WTC11 (cell line): ENCODE measurements around the gene PLEKHG7. TPM values are rescaled to one million over a fixed set of nuclear protein-coding genes. Genes with fewer than 3 reads are reported as not detected.

Experiments used
- ATAC-seq: fragments of 200-7000 bp; cut with Tn5 transposase; 2 replicates; pipeline ENCODE4 v1.10.0; 2021; ENCODE audit warnings: mild to moderate bottlenecking, moderate library complexity
- CTCF ChIA-PET: fragments of 300-600 bp; sonication (Branson Sonifier 250); formaldehyde crosslinking; loops from one replicate; lab custom pipeline; 2021; ENCODE audit warnings: antibody characterized with exemption; lab: Charles Lee
- POLR2A ChIA-PET: fragments of 350-600 bp; sonication (Branson Sonifier 250); formaldehyde crosslinking; loops from one replicate; lab custom pipeline; 2021; ENCODE audit warnings: antibody characterized with exemption; lab: Charles Lee
- DNase-seq: peaks from one replicate; pipeline ENCODE4 v3.0.0; 2021; ENCODE audit warnings: low spot score
- H3K27ac Mint-ChIP-seq: 2 replicates; pipeline ENCODE4 v1.8.0; 2021; ENCODE audit warnings: mixed read lengths
- H3K27me3 Mint-ChIP-seq: 2 replicates; pipeline ENCODE4 v1.8.0; 2021; ENCODE audit warnings: low read depth, mild to moderate bottlenecking, moderate library complexity, mixed read lengths
- H3K36me3 Mint-ChIP-seq: 2 replicates; pipeline ENCODE4 v1.8.0; 2021; ENCODE audit warnings: mixed read lengths
- H3K4me1 Mint-ChIP-seq: 2 replicates; pipeline ENCODE4 v1.8.0; 2022; ENCODE audit warnings: mixed read lengths
- H3K4me3 Mint-ChIP-seq: 2 replicates; pipeline ENCODE4 v1.8.0; 2021; ENCODE audit warnings: mild to moderate bottlenecking, moderate library complexity, mixed read lengths
- H3K9me3 Mint-ChIP-seq: 2 replicates; pipeline ENCODE4 v1.8.0; 2021; ENCODE audit warnings: mixed read lengths
- ATF1 ChIP-seq: sonication (generic); formaldehyde crosslinking; IDR thresholded peaks from 2 replicates; pipeline ENCODE4 v1.8.1; 2023; ENCODE audit warnings: mild to moderate bottlenecking, moderate library complexity, missing genetic modification reagents
- FOXK1 ChIP-seq: sonication (generic); formaldehyde crosslinking; IDR thresholded peaks from 2 replicates; pipeline ENCODE4 v1.8.0; 2022; ENCODE audit warnings: mild to moderate bottlenecking, moderate library complexity, missing genetic modification reagents
- GTF2I ChIP-seq: fragments of 250-450 bp; sonication (Bioruptor Pico); conservative IDR thresholded peaks from 2 replicates; pipeline ENCODE4 v1.4.0; 2021; ENCODE audit warnings: mild to moderate bottlenecking
- NR2C2 ChIP-seq: sonication (generic); formaldehyde crosslinking; IDR thresholded peaks from 2 replicates; pipeline ENCODE4 v1.8.0; 2022; ENCODE audit warnings: mild to moderate bottlenecking, missing genetic modification reagents
- NR3C1 ChIP-seq: sonication (generic); formaldehyde crosslinking; conservative IDR thresholded peaks from 2 replicates; pipeline ENCODE4 v1.8.1; 2023; ENCODE audit warnings: low read depth, mild to moderate bottlenecking, missing genetic modification reagents
- TCF7 ChIP-seq: sonication (generic); formaldehyde crosslinking; IDR thresholded peaks from 2 replicates; pipeline ENCODE4 v1.8.0; 2022; ENCODE audit warnings: mild to moderate bottlenecking, low read depth, missing genetic modification reagents, moderate library complexity
- ZNF138 ChIP-seq: sonication (generic); formaldehyde crosslinking; conservative IDR thresholded peaks from 2 replicates; pipeline ENCODE4 v1.8.1; 2022; ENCODE audit warnings: mild to moderate bottlenecking, moderate library complexity, missing genetic modification reagents
- ZNF219 ChIP-seq: sonication (generic); formaldehyde crosslinking; IDR thresholded peaks from 2 replicates; pipeline ENCODE4 v1.8.0; 2023; ENCODE audit warnings: missing genetic modification reagents, mild to moderate bottlenecking, borderline replicate concordance
- total RNA-seq: library from RNA; stranded (reverse); gene quantifications from 3 replicates; pipeline ENCODE4 v1.2.3, GENCODE V29; 2021
- TF ChIP-seq, protein P1 (sequence below): sonication (generic); formaldehyde crosslinking; IDR thresholded peaks from 2 replicates; pipeline ENCODE4 v1.8.1; 2022; ENCODE audit warnings: missing genetic modification reagents, borderline replicate concordance
- TF ChIP-seq, protein P2 (sequence below): fragments of 250-450 bp; sonication (Bioruptor Pico); IDR thresholded peaks from 2 replicates; pipeline ENCODE4 v1.9.0; 2021; ENCODE audit warnings: moderate library complexity, mild to moderate bottlenecking, inconsistent platforms, borderline replicate concordance
- TF ChIP-seq, protein P3 (sequence below): sonication (generic); formaldehyde crosslinking; IDR thresholded peaks from 2 replicates; pipeline ENCODE4 v1.8.1; 2023; ENCODE audit warnings: mild to moderate bottlenecking, missing genetic modification reagents, borderline replicate concordance
- TF ChIP-seq, protein P4 (sequence below): fragments of 250-450 bp; sonication (Bioruptor Pico); IDR thresholded peaks from 2 replicates; pipeline ENCODE4 v1.9.0; 2021; ENCODE audit warnings: mild to moderate bottlenecking, borderline replicate concordance
- TF ChIP-seq, protein P5 (sequence below): sonication (generic); formaldehyde crosslinking; IDR thresholded peaks from 2 replicates; pipeline ENCODE4 v1.8.0; 2023; ENCODE audit warnings: mild to moderate bottlenecking, missing genetic modification reagents
- TF ChIP-seq, protein P6 (sequence below): sonication (generic); formaldehyde crosslinking; conservative IDR thresholded peaks from 2 replicates; pipeline ENCODE4 v1.8.1; 2022; ENCODE audit warnings: mild to moderate bottlenecking, missing genetic modification reagents
- TF ChIP-seq, protein P7 (sequence below): sonication (generic); formaldehyde crosslinking; IDR thresholded peaks from 2 replicates; pipeline ENCODE4 v1.8.0; 2022; ENCODE audit warnings: mild to moderate bottlenecking, missing genetic modification reagents
- TF ChIP-seq, protein P8 (sequence below): fragments of 250-450 bp; sonication (Bioruptor Pico); IDR thresholded peaks from 2 replicates; pipeline ENCODE4 v1.9.0; 2021; ENCODE audit warnings: mild to moderate bottlenecking
- TF ChIP-seq, protein P9 (sequence below): sonication (generic); formaldehyde crosslinking; IDR thresholded peaks from 2 replicates; pipeline ENCODE4 v1.8.0; 2022; ENCODE audit warnings: mild to moderate bottlenecking, missing genetic modification reagents

PLEKHG7 gene
- total RNA-seq, 1 experiment from 2014 or later, result not detected

DNA sequence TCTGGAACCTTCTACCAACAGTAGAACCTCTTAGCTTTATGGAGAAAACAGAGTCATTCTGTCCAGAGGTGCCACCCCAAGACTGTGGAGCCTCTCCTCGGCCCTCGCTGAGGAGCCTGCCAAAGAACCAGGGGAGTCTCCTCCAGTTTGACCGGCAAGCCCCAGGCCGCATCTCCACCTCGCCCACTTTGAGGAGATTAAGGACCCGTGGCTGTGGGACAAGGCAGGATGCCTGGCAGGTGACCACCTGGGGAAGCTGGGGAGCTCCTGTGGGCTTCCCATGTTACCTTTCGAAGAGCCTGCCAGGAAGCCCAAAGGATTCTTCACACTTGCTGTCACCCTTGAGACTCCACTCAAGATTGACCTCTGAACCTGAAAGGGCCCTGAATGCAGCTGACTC is 3.8 kb downstream of the PLEKHG7 start:
- H3K27ac Mint-ChIP-seq, result no peak overlapping the region
- ChIA-PET POLR2A (no interaction called here), CTCF (interaction anchor here (0.5 kb wide), 1 partner anchor 98 kb away, joined by 3 read pairs; no protein-coding TSS in a partner anchor)
- no peak overlapping the region for H3K4me3 Mint-ChIP-seq
- peaks cover 20% of the 10 kb centered on the region for H3K4me1 Mint-ChIP-seq
- no peaks in the 10 kb centered on the region for H3K36me3 Mint-ChIP-seq
- TF ChIP-seq GTF2I (no peak), ATF1 (CRISPR knock-in tag) (no peak), ZNF219 (no peak), FOXK1 (CRISPR knock-in tag) (no peak), TCF7 (CRISPR knock-in tag) (no peak)
- TF ChIP-seq, protein P1, sequence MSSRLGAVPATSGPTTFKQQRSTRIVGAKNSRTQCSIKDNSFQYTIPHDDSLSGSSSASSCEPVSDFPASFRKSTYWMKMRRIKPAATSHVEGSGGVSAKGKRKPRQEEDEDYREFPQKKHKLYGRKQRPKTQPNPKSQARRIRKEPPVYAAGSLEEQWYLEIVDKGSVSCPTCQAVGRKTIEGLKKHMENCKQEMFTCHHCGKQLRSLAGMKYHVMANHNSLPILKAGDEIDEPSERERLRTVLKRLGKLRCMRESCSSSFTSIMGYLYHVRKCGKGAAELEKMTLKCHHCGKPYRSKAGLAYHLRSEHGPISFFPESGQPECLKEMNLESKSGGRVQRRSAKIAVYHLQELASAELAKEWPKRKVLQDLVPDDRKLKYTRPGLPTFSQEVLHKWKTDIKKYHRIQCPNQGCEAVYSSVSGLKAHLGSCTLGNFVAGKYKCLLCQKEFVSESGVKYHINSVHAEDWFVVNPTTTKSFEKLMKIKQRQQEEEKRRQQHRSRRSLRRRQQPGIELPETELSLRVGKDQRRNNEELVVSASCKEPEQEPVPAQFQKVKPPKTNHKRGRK (CRISPR knock-in tag), result no peak
- TF ChIP-seq, protein P2, sequence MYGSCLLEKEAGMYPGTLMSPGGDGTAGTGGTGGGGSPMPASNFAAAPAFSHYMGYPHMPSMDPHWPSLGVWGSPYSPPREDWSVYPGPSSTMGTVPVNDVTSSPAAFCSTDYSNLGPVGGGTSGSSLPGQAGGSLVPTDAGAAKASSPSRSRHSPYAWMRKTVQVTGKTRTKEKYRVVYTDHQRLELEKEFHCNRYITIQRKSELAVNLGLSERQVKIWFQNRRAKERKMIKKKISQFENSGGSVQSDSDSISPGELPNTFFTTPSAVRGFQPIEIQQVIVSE (CRISPR knock-in tag), result no peak
- TF ChIP-seq, protein P3, sequence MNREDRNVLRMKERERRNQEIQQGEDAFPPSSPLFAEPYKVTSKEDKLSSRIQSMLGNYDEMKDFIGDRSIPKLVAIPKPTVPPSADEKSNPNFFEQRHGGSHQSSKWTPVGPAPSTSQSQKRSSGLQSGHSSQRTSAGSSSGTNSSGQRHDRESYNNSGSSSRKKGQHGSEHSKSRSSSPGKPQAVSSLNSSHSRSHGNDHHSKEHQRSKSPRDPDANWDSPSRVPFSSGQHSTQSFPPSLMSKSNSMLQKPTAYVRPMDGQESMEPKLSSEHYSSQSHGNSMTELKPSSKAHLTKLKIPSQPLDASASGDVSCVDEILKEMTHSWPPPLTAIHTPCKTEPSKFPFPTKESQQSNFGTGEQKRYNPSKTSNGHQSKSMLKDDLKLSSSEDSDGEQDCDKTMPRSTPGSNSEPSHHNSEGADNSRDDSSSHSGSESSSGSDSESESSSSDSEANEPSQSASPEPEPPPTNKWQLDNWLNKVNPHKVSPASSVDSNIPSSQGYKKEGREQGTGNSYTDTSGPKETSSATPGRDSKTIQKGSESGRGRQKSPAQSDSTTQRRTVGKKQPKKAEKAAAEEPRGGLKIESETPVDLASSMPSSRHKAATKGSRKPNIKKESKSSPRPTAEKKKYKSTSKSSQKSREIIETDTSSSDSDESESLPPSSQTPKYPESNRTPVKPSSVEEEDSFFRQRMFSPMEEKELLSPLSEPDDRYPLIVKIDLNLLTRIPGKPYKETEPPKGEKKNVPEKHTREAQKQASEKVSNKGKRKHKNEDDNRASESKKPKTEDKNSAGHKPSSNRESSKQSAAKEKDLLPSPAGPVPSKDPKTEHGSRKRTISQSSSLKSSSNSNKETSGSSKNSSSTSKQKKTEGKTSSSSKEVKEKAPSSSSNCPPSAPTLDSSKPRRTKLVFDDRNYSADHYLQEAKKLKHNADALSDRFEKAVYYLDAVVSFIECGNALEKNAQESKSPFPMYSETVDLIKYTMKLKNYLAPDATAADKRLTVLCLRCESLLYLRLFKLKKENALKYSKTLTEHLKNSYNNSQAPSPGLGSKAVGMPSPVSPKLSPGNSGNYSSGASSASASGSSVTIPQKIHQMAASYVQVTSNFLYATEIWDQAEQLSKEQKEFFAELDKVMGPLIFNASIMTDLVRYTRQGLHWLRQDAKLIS (CRISPR knock-in tag), result no peak
- TF ChIP-seq, protein P4, sequence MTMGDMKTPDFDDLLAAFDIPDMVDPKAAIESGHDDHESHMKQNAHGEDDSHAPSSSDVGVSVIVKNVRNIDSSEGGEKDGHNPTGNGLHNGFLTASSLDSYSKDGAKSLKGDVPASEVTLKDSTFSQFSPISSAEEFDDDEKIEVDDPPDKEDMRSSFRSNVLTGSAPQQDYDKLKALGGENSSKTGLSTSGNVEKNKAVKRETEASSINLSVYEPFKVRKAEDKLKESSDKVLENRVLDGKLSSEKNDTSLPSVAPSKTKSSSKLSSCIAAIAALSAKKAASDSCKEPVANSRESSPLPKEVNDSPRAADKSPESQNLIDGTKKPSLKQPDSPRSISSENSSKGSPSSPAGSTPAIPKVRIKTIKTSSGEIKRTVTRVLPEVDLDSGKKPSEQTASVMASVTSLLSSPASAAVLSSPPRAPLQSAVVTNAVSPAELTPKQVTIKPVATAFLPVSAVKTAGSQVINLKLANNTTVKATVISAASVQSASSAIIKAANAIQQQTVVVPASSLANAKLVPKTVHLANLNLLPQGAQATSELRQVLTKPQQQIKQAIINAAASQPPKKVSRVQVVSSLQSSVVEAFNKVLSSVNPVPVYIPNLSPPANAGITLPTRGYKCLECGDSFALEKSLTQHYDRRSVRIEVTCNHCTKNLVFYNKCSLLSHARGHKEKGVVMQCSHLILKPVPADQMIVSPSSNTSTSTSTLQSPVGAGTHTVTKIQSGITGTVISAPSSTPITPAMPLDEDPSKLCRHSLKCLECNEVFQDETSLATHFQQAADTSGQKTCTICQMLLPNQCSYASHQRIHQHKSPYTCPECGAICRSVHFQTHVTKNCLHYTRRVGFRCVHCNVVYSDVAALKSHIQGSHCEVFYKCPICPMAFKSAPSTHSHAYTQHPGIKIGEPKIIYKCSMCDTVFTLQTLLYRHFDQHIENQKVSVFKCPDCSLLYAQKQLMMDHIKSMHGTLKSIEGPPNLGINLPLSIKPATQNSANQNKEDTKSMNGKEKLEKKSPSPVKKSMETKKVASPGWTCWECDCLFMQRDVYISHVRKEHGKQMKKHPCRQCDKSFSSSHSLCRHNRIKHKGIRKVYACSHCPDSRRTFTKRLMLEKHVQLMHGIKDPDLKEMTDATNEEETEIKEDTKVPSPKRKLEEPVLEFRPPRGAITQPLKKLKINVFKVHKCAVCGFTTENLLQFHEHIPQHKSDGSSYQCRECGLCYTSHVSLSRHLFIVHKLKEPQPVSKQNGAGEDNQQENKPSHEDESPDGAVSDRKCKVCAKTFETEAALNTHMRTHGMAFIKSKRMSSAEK (CRISPR knock-in tag), result no peak
- ATAC-seq (no peak), DNase-seq (no peak)
- H3K27me3 Mint-ChIP-seq, result no peaks in the 10 kb centered on the region
- peaks cover 4% of the 10 kb centered on the region; the same call in 1 of the 2 replicates for H3K9me3 Mint-ChIP-seq

DNA sequence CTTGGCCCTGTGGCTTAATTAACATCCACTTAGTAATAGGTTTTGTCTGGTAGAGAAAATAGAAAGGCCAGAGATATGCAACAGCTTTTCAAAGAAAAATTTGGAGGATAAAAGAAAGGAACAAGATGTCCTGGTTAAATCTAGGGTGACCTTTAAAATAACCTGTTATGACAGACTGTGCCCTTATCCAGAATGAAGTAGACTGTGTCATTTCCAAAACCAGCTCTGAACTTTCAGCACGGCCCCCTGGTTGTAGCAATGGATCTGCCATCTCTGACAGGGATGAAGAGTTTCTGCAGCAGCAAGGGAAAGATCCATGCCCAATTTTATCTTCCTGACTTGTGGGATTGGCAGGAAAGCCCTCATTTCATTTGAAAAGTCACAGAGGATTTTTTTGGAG is 5.1 kb downstream of the PLEKHG7 start:
- ChIA-PET CTCF (no interaction called here), POLR2A (no interaction called here)
- Mint-ChIP-seq H3K4me1 (peaks cover 15% of the 10 kb centered on the region), H3K9me3 (peaks cover 4% of the 10 kb centered on the region; the same call in 1 of the 2 replicates), H3K36me3 (no peaks in the 10 kb centered on the region), H3K27ac (no peak overlapping the region), H3K4me3 (no peak overlapping the region), H3K27me3 (no peaks in the 10 kb centered on the region)
- DNase-seq, result no peak
- ATAC-seq, result no peak
- TF ChIP-seq NR2C2 (no peak), NR3C1 (CRISPR knock-in tag) (no peak), ZNF138 (CRISPR knock-in tag) (no peak)
- TF ChIP-seq, protein P5, sequence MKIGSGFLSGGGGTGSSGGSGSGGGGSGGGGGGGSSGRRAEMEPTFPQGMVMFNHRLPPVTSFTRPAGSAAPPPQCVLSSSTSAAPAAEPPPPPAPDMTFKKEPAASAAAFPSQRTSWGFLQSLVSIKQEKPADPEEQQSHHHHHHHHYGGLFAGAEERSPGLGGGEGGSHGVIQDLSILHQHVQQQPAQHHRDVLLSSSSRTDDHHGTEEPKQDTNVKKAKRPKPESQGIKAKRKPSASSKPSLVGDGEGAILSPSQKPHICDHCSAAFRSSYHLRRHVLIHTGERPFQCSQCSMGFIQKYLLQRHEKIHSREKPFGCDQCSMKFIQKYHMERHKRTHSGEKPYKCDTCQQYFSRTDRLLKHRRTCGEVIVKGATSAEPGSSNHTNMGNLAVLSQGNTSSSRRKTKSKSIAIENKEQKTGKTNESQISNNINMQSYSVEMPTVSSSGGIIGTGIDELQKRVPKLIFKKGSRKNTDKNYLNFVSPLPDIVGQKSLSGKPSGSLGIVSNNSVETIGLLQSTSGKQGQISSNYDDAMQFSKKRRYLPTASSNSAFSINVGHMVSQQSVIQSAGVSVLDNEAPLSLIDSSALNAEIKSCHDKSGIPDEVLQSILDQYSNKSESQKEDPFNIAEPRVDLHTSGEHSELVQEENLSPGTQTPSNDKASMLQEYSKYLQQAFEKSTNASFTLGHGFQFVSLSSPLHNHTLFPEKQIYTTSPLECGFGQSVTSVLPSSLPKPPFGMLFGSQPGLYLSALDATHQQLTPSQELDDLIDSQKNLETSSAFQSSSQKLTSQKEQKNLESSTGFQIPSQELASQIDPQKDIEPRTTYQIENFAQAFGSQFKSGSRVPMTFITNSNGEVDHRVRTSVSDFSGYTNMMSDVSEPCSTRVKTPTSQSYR (CRISPR knock-in tag), result no peak
- TF ChIP-seq, protein P6, sequence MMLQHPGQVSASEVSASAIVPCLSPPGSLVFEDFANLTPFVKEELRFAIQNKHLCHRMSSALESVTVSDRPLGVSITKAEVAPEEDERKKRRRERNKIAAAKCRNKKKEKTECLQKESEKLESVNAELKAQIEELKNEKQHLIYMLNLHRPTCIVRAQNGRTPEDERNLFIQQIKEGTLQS (CRISPR knock-in tag), result no peak
- TF ChIP-seq, protein P7, sequence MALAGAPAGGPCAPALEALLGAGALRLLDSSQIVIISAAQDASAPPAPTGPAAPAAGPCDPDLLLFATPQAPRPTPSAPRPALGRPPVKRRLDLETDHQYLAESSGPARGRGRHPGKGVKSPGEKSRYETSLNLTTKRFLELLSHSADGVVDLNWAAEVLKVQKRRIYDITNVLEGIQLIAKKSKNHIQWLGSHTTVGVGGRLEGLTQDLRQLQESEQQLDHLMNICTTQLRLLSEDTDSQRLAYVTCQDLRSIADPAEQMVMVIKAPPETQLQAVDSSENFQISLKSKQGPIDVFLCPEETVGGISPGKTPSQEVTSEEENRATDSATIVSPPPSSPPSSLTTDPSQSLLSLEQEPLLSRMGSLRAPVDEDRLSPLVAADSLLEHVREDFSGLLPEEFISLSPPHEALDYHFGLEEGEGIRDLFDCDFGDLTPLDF (CRISPR knock-in tag), result no peak
- TF ChIP-seq, protein P8, sequence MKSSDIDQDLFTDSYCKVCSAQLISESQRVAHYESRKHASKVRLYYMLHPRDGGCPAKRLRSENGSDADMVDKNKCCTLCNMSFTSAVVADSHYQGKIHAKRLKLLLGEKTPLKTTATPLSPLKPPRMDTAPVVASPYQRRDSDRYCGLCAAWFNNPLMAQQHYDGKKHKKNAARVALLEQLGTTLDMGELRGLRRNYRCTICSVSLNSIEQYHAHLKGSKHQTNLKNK (CRISPR knock-in tag), result no peak
- TF ChIP-seq, protein P9, sequence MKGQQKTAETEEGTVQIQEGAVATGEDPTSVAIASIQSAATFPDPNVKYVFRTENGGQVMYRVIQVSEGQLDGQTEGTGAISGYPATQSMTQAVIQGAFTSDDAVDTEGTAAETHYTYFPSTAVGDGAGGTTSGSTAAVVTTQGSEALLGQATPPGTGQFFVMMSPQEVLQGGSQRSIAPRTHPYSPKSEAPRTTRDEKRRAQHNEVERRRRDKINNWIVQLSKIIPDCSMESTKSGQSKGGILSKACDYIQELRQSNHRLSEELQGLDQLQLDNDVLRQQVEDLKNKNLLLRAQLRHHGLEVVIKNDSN (CRISPR knock-in tag), result no peak
